ENCODE results near the gene PPIE.
A peak's percentile ranks its signal among the peaks of the same experiment; 100 is the strongest.

Gene PPIE

DNA sequence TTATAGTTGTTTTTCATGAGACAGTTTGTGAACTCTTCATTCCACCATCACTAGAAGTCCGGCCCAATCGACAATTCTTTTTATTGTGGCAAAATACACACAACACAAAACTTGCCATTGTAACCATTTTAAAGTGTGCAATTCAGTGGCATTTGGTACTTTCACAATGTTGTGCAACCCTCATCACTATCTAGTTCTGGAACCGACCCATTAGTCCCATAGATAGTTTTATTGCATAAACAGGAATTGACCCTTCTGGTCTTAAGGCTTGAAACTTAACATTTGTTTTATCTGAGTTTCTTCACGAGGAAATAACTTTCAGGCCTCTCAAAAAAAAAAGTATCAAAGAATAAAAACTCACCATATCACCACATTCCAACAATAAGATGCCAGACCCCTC lies 8.8 kb upstream of the PPIE start:
- no peak overlapping the region for H2AFZ ChIP-seq (ENCODE audit: low read depth, low read length)
- H4K8ac ChIP-seq (ENCODE audit: low read length): no peak overlapping the region
- no peak overlapping the region for H2BK120ac ChIP-seq (ENCODE audit: low read depth, low read length)
- H3K18ac ChIP-seq (ENCODE audit: low read depth in 1 of 2, low read length in 2 of 2): no peak overlapping the region
- no peak overlapping the region for H3K9ac ChIP-seq (ENCODE audit: low read length)
- H2BK5ac ChIP-seq (ENCODE audit: low read depth, low read length, poor library complexity, severe bottlenecking): no peak overlapping the region
- H4K91ac ChIP-seq (ENCODE audit: low read length): no peak overlapping the region
- no peak overlapping the region for H3K4me3 ChIP-seq (ENCODE audit: insufficient read depth in 1 of 2, low read depth in 1 of 2, low read length in 2 of 2)
- H3K4me1 ChIP-seq (ENCODE audit: control insufficient read depth, insufficient read depth, low read depth, low read length): no peaks in the 10 kb centered on the region
- no peak overlapping the region for H3K4ac ChIP-seq (ENCODE audit: low read depth in 1 of 2, low read length in 2 of 2)
- no peaks in the 10 kb centered on the region for H3K79me1 ChIP-seq (replicated peaks; ENCODE audit: low read length, poor library complexity, severe bottlenecking)
- no peak for DNase-seq
- H3K14ac ChIP-seq (ENCODE audit: low read length in 2 of 2): no peak overlapping the region
- H3K27me3 ChIP-seq (ENCODE audit: control insufficient read depth in 1 of 2, insufficient read depth in 1 of 2, low read length in 2 of 2): peaks cover 67 to 83% of the 10 kb centered on the region in 2 experiments
- no peak overlapping the region for H3K4me2 ChIP-seq (ENCODE audit: low read length, poor library complexity, severe bottlenecking)
- 44% methylated on average over 3 of the region's 4 CpGs for WGBS
- no peaks in the 10 kb centered on the region for H3K36me3 ChIP-seq (ENCODE audit: control insufficient read depth in 1 of 2, insufficient read depth in 2 of 2, low read depth in 1 of 2, low read length in 2 of 2)
- H3K23ac ChIP-seq (ENCODE audit: low read length in 2 of 2): no peak overlapping the region
- no peaks in the 10 kb centered on the region for H3K9me3 ChIP-seq (ENCODE audit: control insufficient read depth, low read length)
- H2BK15ac ChIP-seq (ENCODE audit: low read depth, poor library complexity, severe bottlenecking): no peak overlapping the region
- H2BK12ac ChIP-seq (ENCODE audit: low read length in 2 of 2): no peak overlapping the region
- H3K27ac ChIP-seq (ENCODE audit: low read length, poor library complexity, severe bottlenecking): no peak overlapping the region
- no peak overlapping the region for H2AK5ac ChIP-seq (ENCODE audit: low read length, severe bottlenecking)

DNA sequence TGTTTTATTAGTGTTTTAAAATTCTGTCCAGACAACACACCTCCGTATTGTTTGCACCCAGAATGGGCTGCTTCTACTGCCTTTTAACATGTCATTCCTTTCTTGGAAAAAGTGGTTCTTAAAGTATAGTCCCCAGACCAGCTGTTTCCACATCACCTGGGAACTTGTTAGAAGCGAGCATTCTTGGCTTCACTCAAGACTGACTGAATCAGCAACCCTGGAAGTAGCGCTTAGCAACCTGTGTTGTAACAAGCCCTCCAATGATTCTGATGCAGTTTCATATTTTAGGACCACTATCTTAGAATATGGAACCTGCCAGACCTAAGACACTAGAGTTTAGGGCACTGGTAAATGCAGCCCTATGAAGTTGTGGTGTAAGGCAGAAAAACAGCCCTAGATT lies 6.0 kb upstream of the PPIE start:
- Histone ChIP-seq H3K9me3 (ENCODE audit: control insufficient read depth, low read length) (no peaks in the 10 kb centered on the region), H3K4me1 (ENCODE audit: control insufficient read depth, insufficient read depth, low read depth, low read length) (no peaks in the 10 kb centered on the region), H3K4me2 (ENCODE audit: low read length, poor library complexity, severe bottlenecking) (no peak overlapping the region), H3K14ac (ENCODE audit: low read length in 2 of 2) (no peak overlapping the region), H3K79me1 (replicated peaks; ENCODE audit: low read length, poor library complexity, severe bottlenecking) (no peaks in the 10 kb centered on the region), H3K4ac (ENCODE audit: low read depth in 1 of 2, low read length in 2 of 2) (no peak overlapping the region), H3K9ac (ENCODE audit: low read length) (no peak overlapping the region), H2BK15ac (ENCODE audit: low read depth, poor library complexity, severe bottlenecking) (no peak overlapping the region), H4K91ac (ENCODE audit: low read length) (no peak overlapping the region), H2AK5ac (ENCODE audit: low read length, severe bottlenecking) (no peak overlapping the region), H3K23ac (ENCODE audit: low read length in 2 of 2) (no peak overlapping the region), H3K4me3 (ENCODE audit: insufficient read depth in 1 of 2, low read depth in 1 of 2, low read length in 2 of 2) (no peak overlapping the region), H2BK120ac (ENCODE audit: low read depth, low read length) (no peak overlapping the region), H2AFZ (ENCODE audit: low read depth, low read length) (no peak overlapping the region), H3K36me3 (ENCODE audit: control insufficient read depth in 1 of 2, insufficient read depth in 2 of 2, low read depth in 1 of 2, low read length in 2 of 2) (no peaks in the 10 kb centered on the region), H3K27ac (ENCODE audit: low read length, poor library complexity, severe bottlenecking) (no peak overlapping the region), H4K8ac (ENCODE audit: low read length) (no peak overlapping the region), H3K18ac (ENCODE audit: low read depth in 1 of 2, low read length in 2 of 2) (no peak overlapping the region), H3K27me3 (ENCODE audit: control insufficient read depth in 1 of 2, insufficient read depth in 1 of 2, low read length in 2 of 2) (peaks cover 60 to 72% of the 10 kb centered on the region in 2 experiments), H2BK5ac (ENCODE audit: low read depth, low read length, poor library complexity, severe bottlenecking) (no peak overlapping the region), H2BK12ac (ENCODE audit: low read length in 2 of 2) (no peak overlapping the region)
- DNase-seq: no peak
- WGBS: 58% methylated on average over 2 of the region's 3 CpGs

GRCh38 chr1:39733161-39733560 lies 5.5 kb upstream of the PPIE start:
- H3K4me1 ChIP-seq (ENCODE audit: control insufficient read depth, insufficient read depth, low read depth, low read length): no peaks in the 10 kb centered on the region
- no peak overlapping the region for H3K27ac ChIP-seq (ENCODE audit: low read length, poor library complexity, severe bottlenecking)
- H3K9me3 ChIP-seq (ENCODE audit: control insufficient read depth, low read length): no peaks in the 10 kb centered on the region
- WGBS: 91% methylated on average over 7 of the region's 7 CpGs
- no peak for DNase-seq
- no peak overlapping the region for H2BK12ac ChIP-seq (ENCODE audit: low read length in 2 of 2)
- H3K23ac ChIP-seq (ENCODE audit: low read length in 2 of 2): no peak overlapping the region
- H3K79me1 ChIP-seq (replicated peaks; ENCODE audit: low read length, poor library complexity, severe bottlenecking): no peaks in the 10 kb centered on the region
- no peak overlapping the region for H2AFZ ChIP-seq (ENCODE audit: low read depth, low read length)
- no peak overlapping the region for H3K14ac ChIP-seq (ENCODE audit: low read length in 2 of 2)
- H3K18ac ChIP-seq (ENCODE audit: low read depth in 1 of 2, low read length in 2 of 2): no peak overlapping the region
- no peak overlapping the region for H3K4me3 ChIP-seq (ENCODE audit: insufficient read depth in 1 of 2, low read depth in 1 of 2, low read length in 2 of 2)
- no peaks in the 10 kb centered on the region for H3K36me3 ChIP-seq (ENCODE audit: control insufficient read depth in 1 of 2, insufficient read depth in 2 of 2, low read depth in 1 of 2, low read length in 2 of 2)
- no peak overlapping the region for H3K4me2 ChIP-seq (ENCODE audit: low read length, poor library complexity, severe bottlenecking)
- peaks cover 56 to 68% of the 10 kb centered on the region in 2 experiments for H3K27me3 ChIP-seq (ENCODE audit: control insufficient read depth in 1 of 2, insufficient read depth in 1 of 2, low read length in 2 of 2)
- no peak overlapping the region for H3K4ac ChIP-seq (ENCODE audit: low read depth in 1 of 2, low read length in 2 of 2)
- H4K91ac ChIP-seq (ENCODE audit: low read length): peak overlapping the region; percentile 52
- H2BK5ac ChIP-seq (ENCODE audit: low read depth, low read length, poor library complexity, severe bottlenecking): no peak overlapping the region
- H2BK15ac ChIP-seq (ENCODE audit: low read depth, poor library complexity, severe bottlenecking): no peak overlapping the region
- H3K9ac ChIP-seq (ENCODE audit: low read length): no peak overlapping the region
- no peak overlapping the region for H2BK120ac ChIP-seq (ENCODE audit: low read depth, low read length)
- no peak overlapping the region for H2AK5ac ChIP-seq (ENCODE audit: low read length, severe bottlenecking)
- H4K8ac ChIP-seq (ENCODE audit: low read length): no peak overlapping the region

DNA sequence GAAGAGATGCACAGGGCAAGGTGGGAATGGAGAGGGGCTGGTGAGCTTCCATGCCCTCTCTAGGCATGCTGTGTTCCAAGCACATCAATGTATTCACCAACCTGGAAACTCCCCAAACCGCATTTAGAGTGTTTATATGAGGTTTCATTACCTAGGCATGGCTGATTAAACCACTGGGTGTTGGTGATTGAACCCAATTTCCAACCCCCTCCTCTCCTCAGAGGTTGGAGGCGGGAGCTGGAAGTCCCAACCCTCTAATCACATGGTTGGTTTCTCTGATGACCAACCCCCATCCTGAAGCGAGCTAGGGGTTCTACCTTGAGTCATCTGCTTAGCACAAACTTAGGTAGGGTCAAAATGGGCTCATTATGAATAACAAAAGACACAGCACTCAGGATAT lies 3.0 kb upstream of the PPIE start:
- no peak overlapping the region for H4K8ac ChIP-seq (ENCODE audit: low read length)
- 73% methylated on average over 2 of the region's 3 CpGs for WGBS
- no peak overlapping the region for H3K18ac ChIP-seq (ENCODE audit: low read depth in 1 of 2, low read length in 2 of 2)
- no peak overlapping the region for H2AK5ac ChIP-seq (ENCODE audit: low read length, severe bottlenecking)
- H2BK15ac ChIP-seq (ENCODE audit: low read depth, poor library complexity, severe bottlenecking): no peak overlapping the region
- H2BK12ac ChIP-seq (ENCODE audit: low read length in 2 of 2): no peak overlapping the region
- H3K23ac ChIP-seq (ENCODE audit: low read length in 2 of 2): no peak overlapping the region
- no peak for DNase-seq
- no peak overlapping the region for H2AFZ ChIP-seq (ENCODE audit: low read depth, low read length)
- H3K4me3 ChIP-seq (ENCODE audit: insufficient read depth in 1 of 2, low read depth in 1 of 2, low read length in 2 of 2): no peak overlapping the region
- H3K79me1 ChIP-seq (replicated peaks; ENCODE audit: low read length, poor library complexity, severe bottlenecking): peaks cover 11% of the 10 kb centered on the region
- H3K4ac ChIP-seq (ENCODE audit: low read depth in 1 of 2, low read length in 2 of 2): no peak overlapping the region
- no peak overlapping the region for H3K4me2 ChIP-seq (ENCODE audit: low read length, poor library complexity, severe bottlenecking)
- H3K27ac ChIP-seq (ENCODE audit: low read length, poor library complexity, severe bottlenecking): no peak overlapping the region
- H3K27me3 ChIP-seq (ENCODE audit: control insufficient read depth in 1 of 2, insufficient read depth in 1 of 2, low read length in 2 of 2): peaks cover 33 to 49% of the 10 kb centered on the region in 2 experiments
- no peak overlapping the region for H2BK5ac ChIP-seq (ENCODE audit: low read depth, low read length, poor library complexity, severe bottlenecking)
- H3K36me3 ChIP-seq (ENCODE audit: control insufficient read depth in 1 of 2, insufficient read depth in 2 of 2, low read depth in 1 of 2, low read length in 2 of 2): peaks cover 0 to 8% of the 10 kb centered on the region in 2 experiments
- H3K4me1 ChIP-seq (ENCODE audit: control insufficient read depth, insufficient read depth, low read depth, low read length): peaks cover 6% of the 10 kb centered on the region
- H2BK120ac ChIP-seq (ENCODE audit: low read depth, low read length): no peak overlapping the region
- H3K9ac ChIP-seq (ENCODE audit: low read length): no peak overlapping the region
- no peak overlapping the region for H3K14ac ChIP-seq (ENCODE audit: low read length in 2 of 2)
- H4K91ac ChIP-seq (ENCODE audit: low read length): no peak overlapping the region
- H3K9me3 ChIP-seq (ENCODE audit: control insufficient read depth, low read length): no peaks in the 10 kb centered on the region
